Hippocampal formation (tissue), 2 donors: ENCODE data around the gene CCDC7.
"Not testable (repeated sequence)": the region's sequence is repeated elsewhere in the genome, so short reads cannot be mapped to it uniquely, and the experiment has no call there.

Source experiments
- DNase-seq, 2 donors: peaks; one replicate each; lab custom pipeline; 2025; lab: John Stamatoyannopoulos, UW

CCDC7 gene

GRCh38 chr10:32887481-32887880 is 441.5 kb downstream of the CCDC7 start:
- DNase-seq: no peak

DNA sequence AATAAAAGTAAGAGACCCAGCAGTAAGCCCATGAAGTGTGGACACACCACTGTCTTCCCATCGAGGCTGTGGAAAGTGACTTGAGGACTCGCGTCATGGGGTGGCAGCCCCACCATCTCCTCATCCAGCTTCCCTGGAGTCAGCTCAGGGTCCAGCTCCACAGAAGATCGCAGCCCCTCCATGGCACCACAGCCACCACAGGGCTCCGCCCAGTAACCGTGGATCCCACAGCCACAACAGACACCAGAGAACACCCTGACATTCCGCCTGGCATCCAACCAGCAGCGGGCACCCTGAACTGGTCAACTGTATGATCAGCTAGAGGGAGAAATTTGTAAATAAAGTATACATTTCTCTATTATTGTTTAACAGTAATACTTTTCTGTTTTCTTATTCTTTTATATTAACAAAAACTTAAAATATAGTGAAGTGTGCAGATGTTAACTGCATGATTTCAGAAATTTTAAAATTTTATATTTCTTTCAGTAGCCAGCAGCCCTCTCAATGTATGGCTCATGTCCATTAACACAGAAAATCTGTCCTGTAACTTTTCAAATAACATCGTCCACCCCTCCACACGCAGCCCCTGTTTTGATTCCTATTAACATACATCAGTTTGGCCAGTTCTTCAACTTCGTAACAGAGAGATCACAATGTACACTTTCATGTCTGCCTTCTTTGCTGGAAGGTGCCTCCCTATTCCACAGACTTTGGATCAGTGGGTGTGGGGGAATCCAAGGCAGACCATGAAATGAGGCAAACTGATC is 442.4 kb downstream of the CCDC7 start:
- DNase-seq: no peak

- no peak for DNase-seq
Measured at GRCh38 chr10:32889631-32890212, 443.8 kb downstream of the CCDC7 start.

- DNase-seq: no peak
Measured at GRCh38 chr10:32890444-32890843, 444.5 kb downstream of the CCDC7 start.

DNA sequence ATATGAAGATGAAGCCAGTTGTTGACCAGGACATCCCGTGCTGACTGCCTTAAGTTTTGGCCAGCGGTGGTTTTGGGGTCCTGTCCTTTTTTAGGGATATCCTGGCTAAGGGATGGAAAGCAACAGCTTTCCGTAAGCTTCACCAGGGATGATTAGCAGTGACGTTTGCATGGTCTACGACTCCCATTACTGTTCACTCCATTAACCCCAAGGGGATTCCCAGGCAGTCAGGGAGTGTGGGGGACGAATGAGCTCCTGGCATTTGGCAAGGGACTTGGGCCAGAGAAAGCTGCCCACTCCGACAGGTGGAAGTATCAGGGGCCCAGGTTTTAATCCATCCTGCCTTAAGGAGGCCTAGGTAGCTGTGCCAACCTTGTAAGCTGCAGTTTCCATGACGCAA is 445.3 kb downstream of the CCDC7 start:
- no peak for DNase-seq

DNA sequence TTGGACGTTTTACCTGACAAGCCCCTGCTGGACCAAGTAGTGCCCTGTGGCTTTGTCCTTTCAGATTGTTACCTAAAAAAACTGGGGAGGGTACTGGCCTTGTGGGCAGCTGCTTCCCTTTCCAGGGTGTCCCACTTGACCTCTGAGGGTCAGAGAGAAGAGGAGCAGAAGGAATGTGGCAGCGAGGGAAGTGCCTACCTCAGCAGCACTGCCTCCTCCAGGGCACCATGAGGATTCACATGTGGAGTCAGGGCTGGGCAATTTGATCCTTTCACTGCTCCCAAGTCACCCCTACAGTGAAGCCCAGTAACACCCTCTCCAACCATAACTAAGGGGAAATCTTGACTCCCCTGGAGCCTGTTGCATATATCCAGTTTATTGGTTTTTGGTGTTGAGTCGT is 447.5 kb downstream of the CCDC7 start:
- no peak for DNase-seq

DNA sequence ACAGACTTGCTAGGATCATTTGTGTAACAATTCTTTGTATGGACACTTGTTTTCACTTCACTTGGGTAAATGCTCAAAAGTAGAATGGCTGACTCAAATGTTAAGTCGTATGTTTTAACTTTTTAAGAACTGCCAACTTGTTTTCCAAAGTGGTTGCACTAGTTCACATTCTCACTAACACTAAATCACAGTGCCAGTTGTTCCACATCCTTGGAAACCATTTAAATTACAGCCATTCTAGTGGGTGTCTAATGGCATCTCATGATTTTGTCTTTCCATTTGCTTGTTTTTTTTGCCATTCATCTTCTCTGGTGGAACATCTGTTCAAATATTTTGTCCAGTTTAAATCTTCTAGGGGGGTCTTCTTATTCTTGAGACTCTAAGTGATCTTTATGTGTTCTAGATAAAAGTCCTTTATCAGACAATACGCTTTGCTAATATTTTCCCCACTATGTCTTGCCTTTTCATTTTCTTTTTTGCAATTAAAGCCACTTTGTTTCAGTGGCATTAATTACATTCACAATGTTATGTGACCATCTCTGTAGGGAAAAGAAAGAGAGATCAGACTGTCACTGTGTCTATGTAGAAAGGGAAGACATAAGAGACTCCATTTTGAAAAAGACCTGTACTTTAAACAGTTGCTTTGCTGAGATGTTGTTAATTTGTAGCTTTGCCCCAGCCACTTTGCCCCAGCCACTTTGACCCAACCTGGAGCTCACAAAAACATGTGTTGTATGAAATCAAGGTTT is 448.1 kb downstream of the CCDC7 start:
- DNase-seq: no peak

GRCh38 chr10:32895200-32895968 is 449.4 kb downstream of the CCDC7 start:
- not testable (repeated sequence) for DNase-seq

DNA sequence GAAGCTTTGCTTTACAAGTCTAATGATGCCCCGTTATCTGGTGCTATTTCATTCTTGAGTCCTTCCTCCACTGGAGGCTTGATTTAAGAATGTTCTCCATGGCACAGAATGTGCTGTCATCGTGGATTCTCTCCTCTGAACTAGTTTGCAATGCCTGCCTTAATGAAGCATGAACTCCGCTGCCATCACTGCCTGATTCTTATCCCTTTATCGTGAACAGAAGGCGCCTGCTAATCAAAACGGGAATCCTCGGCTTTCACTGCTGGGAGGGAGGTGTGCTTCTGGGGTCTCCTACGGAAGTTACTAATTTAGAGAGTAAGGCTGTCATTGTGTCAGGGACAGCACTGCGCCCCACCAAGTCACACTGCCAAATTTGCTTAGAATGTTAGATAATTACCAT is 455.9 kb downstream of the CCDC7 start:
- no peak for DNase-seq

- DNase-seq: no peak
Measured at GRCh38 chr10:32905466-32905865, 459.5 kb downstream of the CCDC7 start.

DNA sequence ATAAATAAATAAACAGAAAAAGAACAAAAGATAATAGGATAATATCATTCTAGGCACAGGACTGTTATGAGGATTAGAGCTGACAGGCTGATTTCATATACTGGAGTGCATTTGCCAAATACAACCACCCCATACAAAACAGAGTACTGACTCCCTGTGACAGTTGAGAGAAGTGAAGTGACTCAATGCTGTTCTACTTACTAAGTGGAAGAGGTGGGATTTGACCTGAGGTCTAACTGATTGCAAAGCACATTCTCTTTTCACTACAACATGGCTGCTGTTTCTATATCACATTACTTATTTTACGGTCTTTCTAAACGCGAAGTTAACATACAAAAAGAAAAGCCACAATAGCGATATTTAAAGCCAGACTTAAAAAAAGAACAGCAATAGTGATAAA is 460.7 kb downstream of the CCDC7 start:
- DNase-seq: no peak

DNA sequence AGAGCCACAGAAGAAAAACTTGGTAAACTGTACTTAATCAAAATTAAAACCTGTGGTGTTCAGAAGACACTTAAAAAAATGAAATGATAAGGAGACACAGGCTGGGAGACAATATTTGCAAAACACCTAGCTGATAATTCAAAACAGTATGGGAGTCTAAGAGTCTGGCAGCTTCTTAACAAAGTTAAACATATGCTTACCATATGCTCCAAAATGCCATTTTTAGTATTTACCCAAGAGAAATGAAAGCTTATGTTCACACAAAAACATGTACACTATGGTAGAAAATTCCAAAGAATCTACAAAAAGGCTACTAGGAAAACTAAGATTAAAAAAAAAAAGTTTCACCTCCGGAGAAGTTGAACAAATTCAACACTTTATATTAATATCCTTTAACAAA is 463.5 kb downstream of the CCDC7 start:
- no peak for DNase-seq

DNA sequence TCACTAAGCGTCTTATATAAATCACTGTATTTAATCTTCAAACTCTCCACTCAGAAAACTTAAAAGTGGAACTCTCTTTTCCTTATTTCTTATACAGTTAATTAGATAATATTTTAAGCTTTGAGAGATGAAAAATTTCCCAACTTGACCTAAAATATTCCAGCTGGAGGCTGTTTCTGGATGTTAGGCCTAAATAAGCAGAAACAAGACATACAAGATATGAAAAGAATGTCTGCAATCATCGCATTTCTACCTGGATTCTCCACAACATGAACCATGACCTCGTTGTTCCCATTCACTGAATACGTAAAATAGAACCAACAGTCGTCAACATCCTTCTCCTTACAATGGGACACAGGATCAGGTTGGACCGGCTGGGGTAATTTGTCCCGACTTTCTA is 464.0 kb downstream of the CCDC7 start:
- DNase-seq: not testable (repeated sequence)

DNA sequence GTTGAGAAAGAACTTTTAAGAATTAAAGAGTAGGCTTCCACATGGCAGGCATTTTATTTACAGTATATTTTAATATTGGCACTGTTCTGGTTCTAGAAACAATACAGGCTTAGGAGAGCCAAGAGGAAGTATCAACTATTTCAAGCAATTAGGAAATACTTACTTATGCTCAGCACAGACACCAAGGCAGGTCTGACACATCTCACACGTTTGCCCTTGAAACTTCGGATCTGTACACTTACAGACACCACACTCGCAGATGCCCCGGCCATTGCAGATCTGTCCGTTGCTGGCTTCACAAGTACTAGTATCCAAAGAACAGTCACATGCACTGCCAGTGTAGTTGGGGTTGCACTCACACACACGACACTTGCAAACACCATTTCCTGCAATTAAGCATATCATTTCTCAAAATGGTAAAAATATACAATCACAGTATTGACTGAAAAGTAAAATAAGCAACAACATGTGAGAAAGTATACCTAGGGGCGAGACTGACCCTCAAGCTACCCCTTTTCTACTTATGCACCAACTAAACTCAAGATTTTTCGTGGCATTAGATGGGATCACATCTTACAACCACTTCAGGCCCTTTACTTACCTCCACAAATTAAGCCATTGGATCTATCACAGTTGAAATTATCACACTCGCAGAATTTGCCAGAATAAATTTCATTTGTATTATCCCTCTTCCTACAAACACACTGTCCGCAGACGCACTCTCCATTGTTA is 465.5 kb downstream of the CCDC7 start:
- no peak for DNase-seq

DNA sequence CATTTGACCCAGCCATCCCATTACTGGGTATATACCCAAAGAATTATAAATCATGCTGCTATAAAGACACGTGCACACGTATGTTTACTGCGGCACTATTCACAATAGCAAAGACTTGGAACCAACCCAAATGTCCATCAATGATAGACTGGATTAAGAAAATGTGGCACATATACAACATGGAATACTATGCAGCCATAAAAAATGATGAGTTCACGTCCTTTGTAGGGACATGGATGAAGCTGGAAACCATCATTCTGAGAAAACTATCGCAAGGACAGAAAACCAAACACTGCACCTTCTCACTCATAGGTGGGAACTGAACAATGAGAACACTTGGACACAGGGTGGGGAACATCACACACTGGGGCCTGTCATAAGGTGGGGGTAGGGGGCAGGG is 471.9 kb downstream of the CCDC7 start:
- DNase-seq: not testable (repeated sequence)

- DNase-seq: no peak
Measured at GRCh38 chr10:32922170-32922569, 476.2 kb downstream of the CCDC7 start.

DNA sequence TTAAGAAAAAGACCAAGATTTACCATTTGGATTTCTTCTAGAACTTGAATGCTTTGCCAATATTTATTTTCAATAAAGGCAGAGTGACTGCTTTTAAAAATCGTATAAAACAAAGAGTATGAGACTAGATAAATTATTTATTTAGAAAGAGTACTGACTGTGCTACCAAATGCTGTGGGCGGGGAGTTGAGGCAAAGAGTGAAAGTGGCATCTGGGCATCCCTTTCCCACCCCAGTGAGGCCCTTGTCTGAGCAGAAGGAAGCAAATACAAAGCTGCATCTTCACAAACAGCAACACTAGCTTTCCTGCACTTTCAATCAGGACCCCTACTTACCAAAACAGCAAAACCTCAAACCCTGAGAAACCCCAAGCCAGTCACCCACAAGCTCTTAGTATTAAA is 477.2 kb downstream of the CCDC7 start:
- no peak for DNase-seq

DNA sequence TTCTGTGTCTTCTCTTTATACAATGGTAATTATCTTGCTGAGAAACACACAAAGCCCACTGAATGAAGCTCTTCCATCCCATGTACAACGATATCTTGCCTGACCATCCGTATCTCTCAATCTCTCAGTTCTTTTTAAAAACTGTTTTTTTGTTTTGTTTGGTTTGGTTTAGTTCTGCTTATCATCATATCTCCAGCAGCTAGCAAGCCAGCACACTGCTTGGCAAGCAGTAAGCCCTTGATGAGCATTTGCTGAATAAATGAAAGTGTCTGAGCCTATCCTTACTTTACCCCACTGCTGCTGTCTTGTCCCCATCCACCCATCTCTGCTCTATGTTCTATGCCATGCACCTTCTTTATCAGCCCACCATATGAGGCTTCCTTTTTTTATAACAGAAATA is 477.9 kb downstream of the CCDC7 start:
- DNase-seq: no peak
